ENCODE measurements around the gene HTRA2. TPM values are rescaled to one million over a fixed set of nuclear protein-coding genes. Genes with fewer than 3 reads are reported as not detected.

Gene HTRA2
- total RNA-seq, 4 donors from 2014 or later: 24.2 to 38.5 (median 29.4) TPM

- intact Hi-C loops (cut with DNase I; ENCODE audit: low total_unique reads): no loop called here
- peaks cover 24 to 47% (median 46%) of the 10 kb centered on the region in 3 donors for H3K27me3 ChIP-seq
- DNase-seq (no peak), ATAC-seq (peak in 1 of 2 donors; percentile 13)
- H3K4me3 ChIP-seq: peak overlapping the region; percentile 62 to 75 (median 72)
- no peaks in the 10 kb centered on the region for H3K36me3 ChIP-seq
- peak overlapping the region; percentile 76 to 82 (median 77) for H3K27ac ChIP-seq
- no peaks in the 10 kb centered on the region for H3K9me3 ChIP-seq
- no peak for TF ChIP-seq POLR2A (IDR thresholded peaks at IDR 0.05)
- no peak for TF ChIP-seq CTCF (IDR thresholded peaks at IDR 0.05 in 4 of 5, conservative IDR thresholded peaks at IDR 0.05 in 1 of 5)
- in situ Hi-C loops (cut with MboI; ENCODE audit: low sequenced_read_pairs in 4 of 4): no loop called here
- H3K4me1 ChIP-seq: peaks cover 4 to 20% of the 10 kb centered on the region in 2 donors
Observed at GRCh38 chr2:74552914-74553811, 23.4 kb downstream of the HTRA2 start.

- intact Hi-C loops (cut with DNase I; ENCODE audit: low total_unique reads): no loop called here
- H3K27me3 ChIP-seq: peaks cover 22 to 46% (median 45%) of the 10 kb centered on the region in 3 donors
Observed at GRCh38 chr2:74553892-74554819, 24.4 kb downstream of the HTRA2 start, which contains the start of the genes DOK1 and LOXL3. TSS of gene DOK1 (plus strand) at chr2:74554720. CDS start at chr2:74554755, 35 bp downstream. TSS of gene LOXL3 (minus strand) at chr2:74553942. CDS start at chr2:74552634, 1,308 bp downstream.

GRCh38 chr2:74554820-74555531 lies 25.2 kb downstream of the HTRA2 start:
- in situ Hi-C loops (cut with MboI; ENCODE audit: low sequenced_read_pairs in 4 of 4): no loop called here
- no peak for DNase-seq
- Histone ChIP-seq H3K27me3 (peaks cover 21 to 38% (median 37%) of the 10 kb centered on the region in 3 donors), H3K27ac (peak overlapping the region; percentile 76 to 82 (median 77)), H3K4me3 (peak overlapping the region; percentile 62 to 75 (median 72)), H3K9me3 (no peaks in the 10 kb centered on the region), H3K36me3 (no peaks in the 10 kb centered on the region), H3K4me1 (peaks cover 0 to 8% of the 10 kb centered on the region in 2 donors)
- intact Hi-C loops (cut with DNase I; ENCODE audit: low total_unique reads): no loop called here
- peak; percentile 4 to 36 for ATAC-seq
- TF ChIP-seq CTCF (IDR thresholded peaks at IDR 0.05 in 4 of 5, conservative IDR thresholded peaks at IDR 0.05 in 1 of 5) (no peak), POLR2A (IDR thresholded peaks at IDR 0.05) (no peak)

More at GRCh38 chr2:74553892-74554819, 24.4 kb downstream of the HTRA2 start, which contains the start of the genes DOK1 and LOXL3:
- no peak for TF ChIP-seq CTCF (IDR thresholded peaks at IDR 0.05 in 4 of 5, conservative IDR thresholded peaks at IDR 0.05 in 1 of 5)
- peak in 1 of 2 donors; percentile 8 for TF ChIP-seq POLR2A (IDR thresholded peaks at IDR 0.05)
- in situ Hi-C loops (cut with MboI; ENCODE audit: low sequenced_read_pairs in 4 of 4): no loop called here
- H3K4me1 ChIP-seq: peaks cover 0 to 13% of the 10 kb centered on the region in 2 donors
- DNase-seq (peak; percentile 59 to 62), ATAC-seq (peak; percentile 62 to 72)
- H3K4me3 ChIP-seq: peak within 1 kb of the TSS; percentile 62 to 75 (median 72)
- H3K9me3 ChIP-seq: no peaks in the 10 kb centered on the region
- H3K27ac ChIP-seq: peak within 1 kb of the TSS; percentile 76 to 82 (median 77)
- H3K36me3 ChIP-seq: no peaks in the 10 kb centered on the region

- Histone ChIP-seq H3K9me3 (no peaks in the 10 kb centered on the region), H3K27me3 (peaks cover 21 to 36% (median 31%) of the 10 kb centered on the region in 3 donors), H3K4me3 (peak overlapping the region; percentile 62 to 75 (median 72)), H3K27ac (peak overlapping the region in 1 of 4 donors; percentile 76), H3K36me3 (no peaks in the 10 kb centered on the region), H3K4me1 (peaks cover 0 to 8% of the 10 kb centered on the region in 2 donors)
- intact Hi-C loops (cut with DNase I; ENCODE audit: low total_unique reads) (no loop called here), in situ Hi-C loops (cut with MboI; ENCODE audit: low sequenced_read_pairs in 4 of 4) (no loop called here)
- ATAC-seq (no peak), DNase-seq (no peak)
- TF ChIP-seq CTCF (IDR thresholded peaks at IDR 0.05 in 4 of 5, conservative IDR thresholded peaks at IDR 0.05 in 1 of 5): no peak
- TF ChIP-seq POLR2A (IDR thresholded peaks at IDR 0.05): no peak
Observed at GRCh38 chr2:74555610-74556103, 25.9 kb downstream of the HTRA2 start.
